Renal cortical epithelial cell (primary cell): Measurements from ENCODE around the gene RNF115. TPM values are rescaled to one million over a fixed set of nuclear protein-coding genes. Genes with fewer than 3 reads are reported as not detected.

Source experiments
- DNase-seq: peaks from one replicate; pipeline ENCODE4 v3.0.0-alpha.2; 2011; ENCODE audit warnings: low read depth
- total RNA-seq: library from RNA; depleted of rRNA; stranded (reverse); fragments of >200 nt; gene quantifications from 2 replicates; pipeline ENCODE4 v1.2.3, GENCODE V29; 2014

Gene RNF115
- total RNA-seq, 1 donor from 2014 or later: 28.7 TPM

DNA sequence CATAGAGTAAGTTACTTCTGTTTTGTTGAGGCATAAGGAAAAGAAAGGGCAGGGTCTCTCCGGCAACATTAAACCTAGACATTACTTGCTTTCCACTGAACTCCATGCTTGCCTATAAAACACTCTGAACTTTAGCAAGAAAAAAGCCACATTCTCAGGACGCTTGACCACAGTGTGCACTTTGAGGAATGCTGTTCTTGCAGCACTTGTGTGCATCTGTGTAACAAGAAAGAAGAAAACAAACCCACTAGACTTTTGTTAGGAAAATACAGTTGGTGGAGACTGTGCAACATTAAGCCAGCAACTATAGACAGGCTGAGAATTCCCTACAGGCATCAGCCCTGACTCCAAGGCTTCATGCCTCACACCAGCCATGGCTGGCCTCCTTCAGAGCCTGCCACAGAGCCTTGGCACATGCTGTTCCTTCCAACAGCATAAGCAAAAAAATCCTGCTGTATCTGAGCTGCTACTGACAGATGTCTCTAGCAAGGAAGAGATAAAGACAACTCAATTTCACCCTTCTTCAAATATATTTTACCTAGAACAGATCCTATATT lies 122.5 kb downstream of the RNF115 start:
- DNase-seq: peak; percentile 81

DNA sequence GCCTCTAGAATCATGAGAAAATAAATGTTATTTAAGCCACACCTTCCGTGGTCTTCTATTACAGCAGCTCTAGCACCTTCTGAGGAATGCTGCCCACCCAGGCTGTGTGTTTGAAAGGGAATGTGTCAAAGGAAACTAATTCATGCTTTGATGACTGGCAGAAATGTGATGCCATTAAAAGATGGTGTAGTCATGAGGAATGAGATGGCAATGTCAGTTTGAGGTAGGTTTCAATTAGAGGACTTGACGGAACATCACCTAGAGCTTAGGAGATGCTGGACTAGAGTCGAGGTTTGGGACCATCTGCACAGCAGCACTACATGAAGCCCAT lies 127.3 kb downstream of the RNF115 start:
- DNase-seq: peak; percentile 73

DNA sequence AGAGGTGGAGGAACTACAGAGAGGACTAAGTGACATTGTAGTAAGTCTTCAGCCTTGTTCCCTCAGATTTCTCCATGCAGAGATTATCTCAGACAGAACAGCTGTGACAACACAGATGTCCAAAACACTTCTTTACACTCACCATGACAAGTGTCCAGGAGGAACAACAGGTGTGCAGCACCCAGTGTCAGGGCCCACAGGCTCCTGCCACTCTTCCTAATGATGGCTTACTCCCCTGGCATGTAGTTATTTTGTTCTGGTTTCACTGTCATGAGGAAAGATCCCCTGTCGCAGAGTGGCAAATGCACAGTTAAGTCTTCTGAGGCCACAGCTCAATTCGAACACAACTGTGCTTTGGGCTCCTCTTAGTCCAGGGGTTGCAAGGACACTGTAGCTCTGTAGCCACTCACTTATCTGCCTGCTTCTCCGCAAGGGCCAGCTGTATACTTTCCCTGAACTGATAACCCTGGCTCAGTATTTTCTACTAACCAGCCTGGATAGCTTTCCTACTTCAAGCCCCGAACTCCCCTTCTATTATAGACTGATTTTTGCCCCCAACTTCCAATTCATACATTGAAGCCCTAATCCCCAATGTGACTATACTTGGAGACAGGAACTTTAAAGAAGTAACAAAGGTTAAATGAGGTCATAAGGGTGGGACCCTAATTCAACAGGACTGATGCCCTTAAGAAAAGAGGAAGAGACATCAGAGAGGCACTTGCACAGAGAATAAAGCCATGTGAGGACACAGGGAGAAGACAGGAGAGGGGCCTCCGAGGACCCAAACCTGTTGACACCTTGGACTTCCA lies 127.9 kb downstream of the RNF115 start:
- DNase-seq: no peak

DNA sequence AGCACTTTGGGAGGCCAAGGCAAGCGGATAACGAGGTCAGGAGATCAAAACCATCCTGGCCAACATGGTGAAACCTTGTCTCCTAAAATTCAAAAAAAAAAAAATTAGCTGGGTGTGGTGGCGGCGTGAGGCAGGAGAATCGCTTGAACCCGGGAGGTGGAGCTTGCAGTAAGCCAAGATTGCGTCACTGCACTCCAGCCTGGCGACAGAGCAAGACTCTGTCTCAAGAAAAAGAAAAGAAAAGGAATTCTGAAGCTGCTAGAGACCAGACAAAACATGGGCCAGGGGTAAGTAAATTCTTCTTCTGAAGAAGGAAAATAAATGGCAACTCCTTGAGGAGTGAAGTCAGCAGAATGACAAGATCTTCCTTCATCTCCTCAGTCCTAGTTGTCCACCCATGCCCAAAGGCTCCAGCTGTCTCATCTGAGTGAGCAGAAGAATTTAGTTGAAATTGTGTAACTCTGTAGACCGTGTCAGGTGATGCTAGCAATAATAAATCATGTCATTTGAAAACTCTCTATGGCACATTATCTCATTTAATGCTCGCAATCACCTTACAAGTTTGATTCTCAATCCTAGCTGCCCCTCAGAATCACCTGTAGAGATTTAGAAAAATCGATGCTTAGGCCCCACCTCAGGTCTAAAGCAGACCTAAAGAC lies 131.0 kb downstream of the RNF115 start:
- peak; percentile 92 for DNase-seq

DNA sequence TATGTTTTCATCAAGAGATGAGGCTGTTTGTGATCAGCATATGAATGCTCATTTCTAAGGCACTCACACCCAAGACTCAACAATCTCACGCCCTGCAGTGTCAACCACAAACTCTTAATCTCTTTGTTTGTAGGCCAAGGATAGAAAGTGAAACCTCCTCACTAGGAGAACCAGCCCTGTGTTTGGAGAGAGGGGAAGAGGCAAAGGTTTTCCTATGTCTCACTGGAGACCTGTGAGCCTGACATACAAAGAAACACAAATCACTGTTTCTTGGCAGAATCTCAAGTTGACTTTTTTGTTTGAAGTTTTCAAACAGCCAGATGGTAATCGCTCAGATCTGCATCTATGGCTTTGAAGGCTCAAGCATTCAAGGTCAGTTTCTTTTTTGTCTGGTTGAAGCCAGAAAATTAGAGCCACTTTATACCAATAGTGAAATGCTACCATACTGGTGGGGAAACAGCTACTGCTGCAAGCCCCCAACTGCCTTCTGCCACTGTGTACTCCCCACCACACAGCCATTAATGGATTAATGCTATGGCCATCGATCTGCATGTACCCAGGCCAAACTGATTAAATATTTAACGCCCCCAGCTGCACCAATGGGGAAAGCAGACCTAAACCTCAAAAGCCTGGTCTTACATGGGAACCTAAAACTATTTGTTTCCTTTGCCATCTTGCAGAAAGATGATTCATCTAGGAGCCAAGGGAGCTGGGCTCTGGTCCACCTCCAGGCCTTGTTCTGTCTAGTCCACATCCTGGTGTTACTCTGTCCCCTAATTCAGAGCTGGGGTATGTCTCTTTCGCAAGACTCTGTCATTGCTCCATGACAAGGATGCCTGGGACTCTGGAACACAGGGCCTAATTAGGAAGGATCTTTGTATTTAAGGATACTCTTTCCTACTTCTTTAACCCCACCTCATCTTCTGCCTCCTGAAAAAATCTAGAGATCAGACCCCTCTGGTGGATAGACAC lies 133.0 kb downstream of the RNF115 start:
- DNase-seq: peak; percentile 88

DNA sequence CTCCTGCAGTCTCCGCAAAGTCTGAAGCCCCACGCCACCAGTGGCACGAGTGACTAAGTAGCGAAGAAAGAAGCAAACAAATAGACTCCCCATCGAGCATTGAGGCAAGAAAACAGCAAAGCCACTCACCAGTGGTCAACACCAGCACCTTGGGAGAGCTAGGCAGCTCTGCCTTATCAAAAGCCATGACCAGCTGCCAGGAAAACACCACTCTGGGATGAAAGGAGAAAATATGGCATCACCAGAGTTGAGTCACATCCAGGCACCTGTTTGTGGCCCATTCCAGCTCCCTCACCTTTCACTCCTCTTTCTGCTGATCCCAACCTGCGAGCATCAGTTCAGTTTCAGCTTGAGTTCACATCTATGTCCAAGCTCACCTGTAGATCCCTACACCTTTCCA lies 134.0 kb downstream of the RNF115 start:
- DNase-seq: no peak

DNA sequence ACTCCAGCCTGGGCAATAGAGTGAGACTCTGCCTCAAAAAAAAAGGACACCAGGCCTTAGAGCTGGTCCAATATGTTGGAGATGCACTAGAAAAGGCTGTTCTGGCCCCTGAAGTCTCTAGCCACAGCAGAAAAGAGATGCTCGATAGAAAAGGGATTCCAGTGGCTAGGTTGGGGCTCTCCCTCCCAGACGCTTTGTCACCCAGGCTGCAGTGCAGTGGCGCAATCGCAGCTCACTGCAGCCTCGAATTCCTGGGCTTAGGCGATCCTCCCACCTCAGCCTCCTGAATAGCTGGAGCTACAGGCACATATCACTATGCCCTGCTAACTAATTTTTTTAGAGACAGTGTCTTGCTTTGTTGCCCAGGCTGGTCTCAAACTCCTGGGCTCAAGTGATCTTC lies 135.0 kb downstream of the RNF115 start:
- no peak for DNase-seq

Other genes with a start within 250 kb of the RNF115 start
- gene GPR89A, start 216.1 kb downstream of the RNF115 start, total RNA-seq: 44.6 and 54.2 TPM in 2 replicates
- gene PDZK1, start 116.7 kb downstream of the RNF115 start, total RNA-seq: 34.4 and 229 TPM in 2 replicates
- 0.20 TPM in 1 of 2 replicates, not detected in the other for gene CD160, start 104.6 kb downstream of the RNF115 start, total RNA-seq
- 43.1 and 48.8 TPM in 2 replicates for gene POLR3C, start 105 bp upstream of the RNF115 start, total RNA-seq
- gene NUDT17, start 21.5 kb upstream of the RNF115 start, total RNA-seq: 5.6 and 9.2 TPM in 2 replicates
- gene PIAS3, start 35.0 kb upstream of the RNF115 start, total RNA-seq: 5.9 and 17.0 TPM in 2 replicates
- 0.10 TPM in 1 of 2 replicates, not detected in the other for gene ANKRD35, start 61.8 kb upstream of the RNF115 start, total RNA-seq
- under 0.01 and 0.65 TPM in 2 replicates for gene ITGA10, start 86.0 kb upstream of the RNF115 start, total RNA-seq
- gene PEX11B, start 94.6 kb upstream of the RNF115 start, total RNA-seq: 39.6 and 40.6 TPM in 2 replicates
- gene RBM8A, start 103.4 kb upstream of the RNF115 start, total RNA-seq: 209 and 238 TPM in 2 replicates
- gene LIX1L, start 133.9 kb upstream of the RNF115 start, total RNA-seq: 15.8 TPM in 2 replicates
- gene ANKRD34A, start 140.5 kb upstream of the RNF115 start, total RNA-seq: 0.15 TPM in 1 of 2 replicates, not detected in the other
- 8.9 and 12.4 TPM in 2 replicates for gene POLR3GL, start 140.6 kb upstream of the RNF115 start, total RNA-seq
- 294 and 1,145 TPM in 2 replicates for gene TXNIP, start 172.5 kb upstream of the RNF115 start, total RNA-seq
- not detected in 2 replicates for gene HJV, start 197.6 kb upstream of the RNF115 start, total RNA-seq